ENCODE results near the gene TACO1. TPM values are rescaled to one million over a fixed set of nuclear protein-coding genes. Genes with fewer than 3 reads are reported as not detected.

The TACO1 gene
- polyA plus RNA-seq, 2 of the 4 experiments (the other 2 are of a cell fraction) = 49.1 to 49.9 TPM

GRCh38 chr17:63587770-63588169, 12.9 kb upstream of the TACO1 start:
- Histone ChIP-seq H3K4me3 (no peak overlapping the region), H3K27ac (no peak overlapping the region), H3K4me2 (no peak overlapping the region), H3K4me1 (0 out of 3 replicates have a peak, but pooled peaks cover 7% of the 10 kb centered on the region), H3K9me3 (no peaks in the 10 kb centered on the region)
- FAIRE-seq (no peak), DNase-seq (ENCODE audit: low read depth in 1 of 2, low spot score in 1 of 2) (no peak), ATAC-seq (no peak)
- WGBS (ENCODE audit: missing lambda C conversion rate) = 82% methylated on average over 5 of the region's 5 CpGs
- no peak for TF ChIP-seq TP53 (CRISPR knock-in tag; IDR thresholded peaks at IDR 0.05)
- TF ChIP-seq CEBPB (IDR thresholded peaks at IDR 0.05) = no peak
- no peak for TF ChIP-seq ESRRA (IDR thresholded peaks at IDR 0.05; ENCODE audit: borderline replicate concordance, low read length)
- TF ChIP-seq REST (IDR thresholded peaks at IDR 0.05) = no peak
- TF ChIP-seq NFE2L2 (conservative IDR thresholded peaks at IDR 0.05; ENCODE audit: low read length) = no peak
- no peak for TF ChIP-seq KDM5A (IDR thresholded peaks at IDR 0.05)
- TF ChIP-seq, protein P1, sequence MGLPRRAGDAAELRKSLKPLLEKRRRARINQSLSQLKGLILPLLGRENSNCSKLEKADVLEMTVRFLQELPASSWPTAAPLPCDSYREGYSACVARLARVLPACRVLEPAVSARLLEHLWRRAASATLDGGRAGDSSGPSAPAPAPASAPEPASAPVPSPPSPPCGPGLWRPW (IDR thresholded peaks at IDR 0.05) = no peak
- TF ChIP-seq TFCP2L1 (CRISPR knock-in tag; IDR thresholded peaks at IDR 0.05) = no peak
- TF ChIP-seq E2F6 (IDR thresholded peaks at IDR 0.05; ENCODE audit: borderline replicate concordance, low read depth) = no peak
- ChIA-PET CTCF (interaction anchor here (0.8 to 1.7 kb wide), 5 partner anchors 24 to 162 kb away, joined by 3 to 9 read pairs (median 3); no protein-coding TSS in a partner anchor), POLR2A (interaction anchor here (1.5 kb wide), 1 partner anchor 13 kb away, joined by 3 read pairs; the partner anchor contains the start of gene TACO1)

DNA sequence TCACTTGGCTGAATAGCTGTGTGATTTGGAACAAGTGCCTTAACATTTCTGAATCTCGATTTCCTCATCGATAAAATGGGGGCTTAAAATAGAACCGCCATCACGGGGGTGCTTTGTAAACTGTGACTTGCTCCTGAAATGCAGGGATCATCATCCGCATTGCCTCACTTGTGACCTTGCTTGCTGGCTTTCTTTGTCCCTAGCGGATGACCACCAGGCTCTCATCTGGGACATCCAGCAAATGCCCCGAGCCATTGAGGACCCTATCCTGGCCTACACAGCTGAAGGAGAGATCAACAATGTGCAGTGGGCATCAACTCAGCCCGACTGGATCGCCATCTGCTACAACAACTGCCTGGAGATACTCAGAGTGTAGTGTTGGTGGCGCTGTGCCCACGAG, 11.9 kb upstream of the TACO1 start:
- DNase-seq (ENCODE audit: low read depth in 1 of 2, low spot score in 1 of 2) (no peak), FAIRE-seq (no peak), ATAC-seq (no peak)
- Histone ChIP-seq H3K4me2 (no peak overlapping the region), H3K27ac (no peak overlapping the region), H3K9me3 (no peaks in the 10 kb centered on the region), H3K4me3 (no peak overlapping the region), H3K4me1 (0 out of 3 replicates have a peak, but pooled peaks cover 7% of the 10 kb centered on the region)
- CTCF ChIA-PET = interaction anchor here (0.7 kb wide), 1 partner anchor 39 kb away, joined by 3 read pairs; no protein-coding TSS in a partner anchor
- no peak for TF ChIP-seq RARB (CRISPR knock-in tag; IDR thresholded peaks at IDR 0.05)
- WGBS (ENCODE audit: missing lambda C conversion rate) = 83% methylated on average over 11 of the region's 11 CpGs
- POLR2A ChIA-PET = no interaction called here

GRCh38 chr17:63589646-63590045, 11.0 kb upstream of the TACO1 start:
- DNase-seq (ENCODE audit: low read depth in 1 of 2, low spot score in 1 of 2) = no peak
- 90% methylated on average over 1 of the region's 1 CpG for WGBS (ENCODE audit: missing lambda C conversion rate)
- POLR2A ChIA-PET = no interaction called here
- no peak for TF ChIP-seq RARB (CRISPR knock-in tag; IDR thresholded peaks at IDR 0.05)
- CTCF ChIA-PET = interaction anchor here (0.6 to 2.2 kb wide), 5 partner anchors 17 to 917 kb away, joined by 3 to 8 read pairs (median 3); no protein-coding TSS in a partner anchor
- Histone ChIP-seq H3K27ac (no peak overlapping the region), H3K9me3 (no peaks in the 10 kb centered on the region), H3K4me3 (no peak overlapping the region), H3K4me2 (no peak overlapping the region), H3K4me1 (0 out of 3 replicates have a peak, but pooled peaks cover 7% of the 10 kb centered on the region)
- FAIRE-seq = no peak
- ATAC-seq = no peak

DNA sequence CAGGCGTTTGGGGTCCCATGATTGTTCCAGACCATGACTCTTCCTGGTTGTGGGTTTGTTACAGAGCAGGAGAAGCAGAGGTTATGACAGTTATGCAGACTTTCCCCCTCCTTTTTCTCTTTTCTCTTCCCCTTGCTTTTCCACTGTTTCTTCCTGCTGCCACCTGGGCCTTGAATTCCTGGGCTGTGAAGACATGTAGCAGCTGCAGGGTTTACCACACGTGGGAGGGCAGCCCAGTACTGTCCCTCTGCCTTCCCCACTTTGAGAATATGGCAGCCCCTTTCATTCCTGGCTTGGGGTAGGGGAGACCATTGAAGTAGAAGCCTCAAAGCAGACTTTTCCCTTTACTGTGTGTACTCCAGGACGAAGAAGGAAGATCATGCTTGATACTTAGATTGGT, 7.9 kb upstream of the TACO1 start:
- WGBS (ENCODE audit: missing lambda C conversion rate) = 85% methylated on average over 3 of the region's 3 CpGs
- no peak overlapping the region for H3K27ac ChIP-seq
- H3K4me1 ChIP-seq = 0 out of 3 replicates have a peak, but pooled peaks cover under 1% of the 10 kb centered on the region
- ATAC-seq (no peak), FAIRE-seq (no peak), DNase-seq (ENCODE audit: low read depth in 1 of 2, low spot score in 1 of 2) (no peak)
- CTCF ChIA-PET = interaction anchor here (1.0 to 2.5 kb wide), 3 partner anchors 11 to 167 kb away, joined by 3 to 10 read pairs (median 9); no protein-coding TSS in a partner anchor
- no peak for TF ChIP-seq KDM1A (IDR thresholded peaks at IDR 0.05; ENCODE audit: low read depth)
- TF ChIP-seq NFE2L2 (conservative IDR thresholded peaks at IDR 0.05; ENCODE audit: low read length) = no peak
- TF ChIP-seq CTCF (IDR thresholded peaks at IDR 0.05) = no peak
- TF ChIP-seq JUNB (IDR thresholded peaks at IDR 0.05) = no peak
- no peak for TF ChIP-seq EHMT2 (IDR thresholded peaks at IDR 0.05; ENCODE audit: low read depth)
- no peak overlapping the region for H3K4me2 ChIP-seq
- no peak overlapping the region for H3K4me3 ChIP-seq
- POLR2A ChIA-PET = no interaction called here
- H3K9me3 ChIP-seq = no peaks in the 10 kb centered on the region

Measured in A549 (cell line).